ENCODE results near the gene UBN2. TPM values are rescaled to one million over a fixed set of nuclear protein-coding genes. Genes with fewer than 3 reads are reported as not detected.

The UBN2 gene
- polyA plus RNA-seq, 1 donor (not counting 4 experiments of a cell fraction or from before 2014, with no cell fraction given) = 3.0 TPM

DNA sequence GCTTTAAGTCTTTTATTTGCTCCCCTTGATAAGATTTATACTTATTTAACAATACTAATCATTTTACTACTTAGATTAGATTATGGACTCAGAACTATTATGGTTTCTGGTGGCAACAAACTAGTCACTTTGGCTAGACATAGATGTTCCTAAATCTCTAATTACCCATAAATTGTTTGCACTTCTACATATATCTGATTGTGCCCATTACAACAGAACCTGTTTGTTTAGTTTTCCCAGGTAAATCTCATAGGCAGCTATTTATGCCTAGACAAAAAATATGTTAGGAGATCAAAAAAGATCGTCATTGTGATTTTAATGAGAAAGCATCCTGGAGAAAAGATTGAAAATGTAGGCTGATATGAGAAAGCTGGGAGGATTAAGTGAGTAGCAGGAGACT lies 14.4 kb downstream of the UBN2 start:
- H3K9me1 ChIP-seq (ENCODE audit: control insufficient read depth, extremely low read depth, insufficient read depth, low read length) = no peaks in the 10 kb centered on the region
- H3K4me3 ChIP-seq (ENCODE audit: control insufficient read depth in 2 of 3, extremely low read depth in 1 of 3, insufficient read depth in 2 of 3, low read depth in 1 of 3, low read length in 3 of 3) = no peak overlapping the region
- TF ChIP-seq EZH2 (IDR thresholded peaks at IDR 0.05; ENCODE audit: low read length) = no peak
- TF ChIP-seq, protein P1, sequence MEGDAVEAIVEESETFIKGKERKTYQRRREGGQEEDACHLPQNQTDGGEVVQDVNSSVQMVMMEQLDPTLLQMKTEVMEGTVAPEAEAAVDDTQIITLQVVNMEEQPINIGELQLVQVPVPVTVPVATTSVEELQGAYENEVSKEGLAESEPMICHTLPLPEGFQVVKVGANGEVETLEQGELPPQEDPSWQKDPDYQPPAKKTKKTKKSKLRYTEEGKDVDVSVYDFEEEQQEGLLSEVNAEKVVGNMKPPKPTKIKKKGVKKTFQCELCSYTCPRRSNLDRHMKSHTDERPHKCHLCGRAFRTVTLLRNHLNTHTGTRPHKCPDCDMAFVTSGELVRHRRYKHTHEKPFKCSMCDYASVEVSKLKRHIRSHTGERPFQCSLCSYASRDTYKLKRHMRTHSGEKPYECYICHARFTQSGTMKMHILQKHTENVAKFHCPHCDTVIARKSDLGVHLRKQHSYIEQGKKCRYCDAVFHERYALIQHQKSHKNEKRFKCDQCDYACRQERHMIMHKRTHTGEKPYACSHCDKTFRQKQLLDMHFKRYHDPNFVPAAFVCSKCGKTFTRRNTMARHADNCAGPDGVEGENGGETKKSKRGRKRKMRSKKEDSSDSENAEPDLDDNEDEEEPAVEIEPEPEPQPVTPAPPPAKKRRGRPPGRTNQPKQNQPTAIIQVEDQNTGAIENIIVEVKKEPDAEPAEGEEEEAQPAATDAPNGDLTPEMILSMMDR (optimal IDR thresholded peaks at IDR 0.05 in 1 of 3, IDR thresholded peaks at IDR 0.05 in 1 of 3, conservative IDR thresholded peaks at IDR 0.05 in 1 of 3; ENCODE audit: extremely low read depth in 1 of 3, insufficient read depth in 2 of 3, low read length in 3 of 3) = no peak
- no peak for FAIRE-seq
- H3K9me3 ChIP-seq (ENCODE audit: control insufficient read depth, low read depth, low read length) = no peaks in the 10 kb centered on the region
- no peaks in the 10 kb centered on the region for H4K20me1 ChIP-seq (ENCODE audit: control insufficient read depth, extremely low read depth, insufficient read depth, low read length)
- H3K27ac ChIP-seq (ENCODE audit: control insufficient read depth, insufficient read depth, low read length) = no peak overlapping the region
- dilution Hi-C loops (cut with MboI; ENCODE audit: extremely low pct_ligation_motif_present, low sequenced_read_pairs) = no loop called here
- no peaks in the 10 kb centered on the region for H3K79me2 ChIP-seq (ENCODE audit: control insufficient read depth, insufficient read depth, low read length)
- H3K4me2 ChIP-seq (ENCODE audit: control insufficient read depth, extremely low read depth, insufficient read depth, low read depth, low read length) = no peak overlapping the region
- no peak for DNase-seq (ENCODE audit: low read depth, low spot score)
- no peak overlapping the region for H3K9ac ChIP-seq (ENCODE audit: control insufficient read depth, extremely low read depth, insufficient read depth, low read length)
- peaks cover 1 to 4% of the 10 kb centered on the region in 2 experiments for H3K36me3 ChIP-seq (ENCODE audit: control insufficient read depth in 2 of 2, extremely low read depth in 1 of 2, insufficient read depth in 2 of 2, low read length in 2 of 2)
- H2AFZ ChIP-seq (ENCODE audit: control insufficient read depth, low read length) = no peak overlapping the region
- H3K4me1 ChIP-seq (ENCODE audit: control insufficient read depth, extremely low read depth, insufficient read depth, low read length) = peaks cover 10% of the 10 kb centered on the region
- no peaks in the 10 kb centered on the region for H3K27me3 ChIP-seq (ENCODE audit: control insufficient read depth, extremely low read depth, insufficient read depth, low read length)

DNA sequence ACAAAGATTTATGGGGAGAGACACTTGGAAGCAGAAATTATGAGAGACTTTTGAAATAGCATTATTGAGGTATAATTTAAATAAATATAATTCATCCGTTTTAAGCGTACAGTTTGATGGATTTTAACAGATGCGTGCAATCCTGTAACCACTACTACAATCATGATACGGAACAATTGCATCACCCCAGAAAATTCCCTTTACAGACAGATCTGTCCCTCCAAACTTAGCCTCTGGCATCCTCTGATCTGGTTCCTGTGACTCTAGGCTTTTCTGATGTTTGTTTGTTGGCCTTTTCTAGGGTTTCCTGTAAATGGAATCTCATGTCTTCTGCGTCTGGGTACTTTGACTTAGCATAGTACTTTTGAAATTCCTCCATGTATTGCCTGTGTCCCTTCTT lies 15.5 kb downstream of the UBN2 start:
- no peaks in the 10 kb centered on the region for H3K27me3 ChIP-seq (ENCODE audit: control insufficient read depth, extremely low read depth, insufficient read depth, low read length)
- DNase-seq (ENCODE audit: low read depth, low spot score) = no peak
- dilution Hi-C loops (cut with MboI; ENCODE audit: extremely low pct_ligation_motif_present, low sequenced_read_pairs) = no loop called here
- no peaks in the 10 kb centered on the region for H4K20me1 ChIP-seq (ENCODE audit: control insufficient read depth, extremely low read depth, insufficient read depth, low read length)
- H3K36me3 ChIP-seq (ENCODE audit: control insufficient read depth in 2 of 2, extremely low read depth in 1 of 2, insufficient read depth in 2 of 2, low read length in 2 of 2) = peaks cover 1 to 6% of the 10 kb centered on the region in 2 experiments
- no peaks in the 10 kb centered on the region for H3K9me1 ChIP-seq (ENCODE audit: control insufficient read depth, extremely low read depth, insufficient read depth, low read length)
- no peaks in the 10 kb centered on the region for H3K9me3 ChIP-seq (ENCODE audit: control insufficient read depth, low read depth, low read length)
- FAIRE-seq = no peak
- no peak overlapping the region for H3K9ac ChIP-seq (ENCODE audit: control insufficient read depth, extremely low read depth, insufficient read depth, low read length)
- no peak overlapping the region for H2AFZ ChIP-seq (ENCODE audit: control insufficient read depth, low read length)
- no peak overlapping the region for H3K4me3 ChIP-seq (ENCODE audit: control insufficient read depth in 2 of 3, extremely low read depth in 1 of 3, insufficient read depth in 2 of 3, low read depth in 1 of 3, low read length in 3 of 3)
- H3K27ac ChIP-seq (ENCODE audit: control insufficient read depth, insufficient read depth, low read length) = no peak overlapping the region
- H3K79me2 ChIP-seq (ENCODE audit: control insufficient read depth, insufficient read depth, low read length) = no peaks in the 10 kb centered on the region
- no peak overlapping the region for H3K4me2 ChIP-seq (ENCODE audit: control insufficient read depth, extremely low read depth, insufficient read depth, low read depth, low read length)
- no peak for TF ChIP-seq EZH2 (IDR thresholded peaks at IDR 0.05; ENCODE audit: low read length)
- TF ChIP-seq, protein P1 (optimal IDR thresholded peaks at IDR 0.05 in 1 of 3, IDR thresholded peaks at IDR 0.05 in 1 of 3, conservative IDR thresholded peaks at IDR 0.05 in 1 of 3; ENCODE audit: extremely low read depth in 1 of 3, insufficient read depth in 2 of 3, low read length in 3 of 3) = no peak
- peaks cover 10% of the 10 kb centered on the region for H3K4me1 ChIP-seq (ENCODE audit: control insufficient read depth, extremely low read depth, insufficient read depth, low read length)

Measured in keratinocyte (primary cell).